Stromal cell of bone marrow (primary cell): ENCODE measurements around the gene NUB1.

Experiments used
- DNase-seq: peaks from one replicate; pipeline ENCODE4 v3.0.0-alpha.2; 2012; ENCODE audit warnings: low read depth

The NUB1 gene

DNA sequence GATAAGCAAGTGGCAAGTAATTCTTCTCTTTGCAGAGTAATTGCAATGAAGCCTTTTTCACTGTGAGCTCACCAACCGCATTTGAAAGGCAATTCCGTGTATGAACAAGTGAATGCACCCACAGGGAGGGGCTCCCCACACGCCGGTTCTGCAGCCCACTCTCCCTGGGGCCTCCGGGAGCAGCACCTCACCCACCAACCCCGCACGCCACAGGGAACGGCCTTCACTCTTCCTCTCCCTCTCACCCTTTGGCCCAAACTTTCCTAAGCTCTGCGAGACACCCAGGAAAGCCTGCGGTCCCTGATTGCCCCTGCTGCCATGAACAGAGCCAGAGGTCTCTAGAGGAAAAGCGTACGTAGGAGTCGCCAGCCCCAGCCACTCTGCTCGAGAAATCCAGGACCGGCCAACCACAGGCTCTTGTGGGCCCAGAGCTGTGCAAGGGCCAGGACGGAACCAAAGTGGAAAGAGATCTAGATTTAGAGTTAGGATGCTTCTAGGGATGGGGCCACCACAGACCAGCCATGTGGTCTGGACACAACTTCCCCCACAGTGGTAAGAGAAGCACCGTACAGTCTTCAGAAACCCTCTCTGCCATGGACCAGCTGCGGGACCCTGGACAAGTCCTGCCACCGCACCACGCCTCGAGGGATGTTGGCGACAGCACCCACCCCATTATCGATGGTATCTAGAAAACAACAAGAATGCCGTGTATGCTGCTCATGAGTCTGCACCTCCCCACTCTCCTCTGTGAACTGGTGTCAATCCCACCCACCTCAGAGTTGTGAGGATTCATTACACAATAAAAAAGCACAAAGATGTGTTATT, 64.7 kb downstream of the NUB1 start:
- no peak for DNase-seq

DNA sequence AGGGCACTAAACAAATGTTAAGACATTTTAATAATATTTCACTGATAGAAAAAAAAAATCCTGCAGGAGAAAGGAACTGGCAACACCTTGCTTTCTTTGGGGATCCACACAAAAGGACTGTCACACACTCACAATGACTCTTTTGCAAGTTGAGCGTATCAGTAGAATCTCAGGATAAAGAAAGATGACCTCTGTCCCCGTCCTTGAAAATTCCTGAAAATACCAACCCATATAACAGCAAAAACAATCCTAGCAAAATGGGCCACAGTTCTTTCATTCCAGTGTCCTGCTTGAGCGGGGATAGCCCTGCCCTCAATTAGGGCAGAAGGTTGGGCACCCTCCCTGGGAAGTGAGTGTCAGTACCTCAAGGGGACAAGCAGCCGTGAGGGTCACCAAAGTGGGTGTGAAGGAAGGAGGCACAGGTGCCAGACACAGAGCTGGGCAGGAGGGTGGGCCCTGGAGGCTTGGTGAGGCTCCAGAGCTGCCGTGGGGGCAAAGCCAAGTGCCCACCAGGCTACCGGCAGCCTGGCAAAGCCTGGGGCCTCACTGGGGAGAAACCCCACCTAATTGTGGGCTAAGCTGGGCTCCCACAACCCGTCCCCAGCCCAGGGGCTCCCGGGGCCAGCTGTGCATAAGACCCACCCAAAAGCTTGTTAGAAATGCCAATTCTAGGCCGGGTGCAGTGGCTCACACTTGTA, 65.4 kb downstream of the NUB1 start:
- DNase-seq: no peak

DNA sequence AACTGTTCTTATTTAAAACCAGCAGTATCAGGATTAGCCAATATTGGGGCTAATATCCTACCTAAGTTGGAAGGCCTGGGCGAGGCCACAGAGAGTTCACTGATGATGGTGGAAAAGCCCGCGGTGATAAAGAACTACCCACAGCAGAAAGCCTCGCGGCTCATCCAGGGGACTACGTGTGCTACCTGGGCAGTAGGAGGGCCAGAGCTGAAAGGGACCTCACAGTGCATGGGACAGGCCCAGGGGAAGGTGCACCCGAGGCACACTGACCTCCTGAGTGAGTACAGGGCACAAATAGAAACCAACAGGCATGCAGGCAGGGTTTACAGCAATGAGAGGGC, 66.9 kb downstream of the NUB1 start:
- DNase-seq: no peak

DNA sequence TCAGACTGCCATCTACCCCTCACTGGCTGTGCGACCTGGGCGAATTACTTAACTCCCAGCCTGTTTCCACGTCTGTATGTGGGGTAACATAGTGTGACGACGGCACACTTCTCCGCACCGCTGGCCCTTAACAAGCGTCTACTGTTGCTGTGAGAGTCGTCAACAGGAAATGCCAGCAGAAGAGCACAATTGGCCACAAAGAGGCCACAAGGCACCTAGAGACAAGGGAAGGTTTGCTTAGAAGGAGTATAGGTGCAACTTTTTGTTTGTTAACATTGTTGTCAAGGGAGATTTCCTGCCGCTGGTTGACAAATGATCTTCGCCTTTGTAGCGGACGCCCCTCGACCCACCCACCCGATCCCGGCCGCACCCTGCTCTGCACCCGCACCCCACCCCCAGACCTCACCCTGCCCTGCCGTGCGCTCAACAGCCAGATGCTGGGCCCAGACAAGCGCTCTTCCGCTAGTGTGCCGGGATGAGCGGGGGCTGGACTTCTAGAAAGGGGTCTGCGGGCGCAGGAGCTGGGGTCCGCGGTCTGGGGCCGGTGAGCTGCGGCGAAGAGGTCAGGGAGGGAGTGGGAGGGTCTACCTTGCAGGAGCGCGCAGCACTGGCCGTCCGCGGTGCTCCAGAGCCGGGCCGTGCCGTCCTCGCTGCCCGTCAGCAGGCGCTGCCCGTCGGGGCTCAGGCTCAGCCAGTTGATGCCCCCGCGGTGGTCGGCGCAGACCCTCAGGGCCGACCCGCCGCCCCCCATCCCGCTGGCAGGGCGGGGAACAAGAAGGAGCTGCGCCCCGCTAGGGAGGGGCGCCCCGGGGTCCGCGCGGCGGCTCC, 67.4 kb downstream of the NUB1 start:
- no peak for DNase-seq

- no peak for DNase-seq
Observed at GRCh38 chr7:151409667-151410404, 68.2 kb downstream of the NUB1 start, which contains the start of gene WDR86. TSS of gene WDR86 (minus strand) at chr7:151410038. CDS start at chr7:151409589, 449 bp downstream.

DNA sequence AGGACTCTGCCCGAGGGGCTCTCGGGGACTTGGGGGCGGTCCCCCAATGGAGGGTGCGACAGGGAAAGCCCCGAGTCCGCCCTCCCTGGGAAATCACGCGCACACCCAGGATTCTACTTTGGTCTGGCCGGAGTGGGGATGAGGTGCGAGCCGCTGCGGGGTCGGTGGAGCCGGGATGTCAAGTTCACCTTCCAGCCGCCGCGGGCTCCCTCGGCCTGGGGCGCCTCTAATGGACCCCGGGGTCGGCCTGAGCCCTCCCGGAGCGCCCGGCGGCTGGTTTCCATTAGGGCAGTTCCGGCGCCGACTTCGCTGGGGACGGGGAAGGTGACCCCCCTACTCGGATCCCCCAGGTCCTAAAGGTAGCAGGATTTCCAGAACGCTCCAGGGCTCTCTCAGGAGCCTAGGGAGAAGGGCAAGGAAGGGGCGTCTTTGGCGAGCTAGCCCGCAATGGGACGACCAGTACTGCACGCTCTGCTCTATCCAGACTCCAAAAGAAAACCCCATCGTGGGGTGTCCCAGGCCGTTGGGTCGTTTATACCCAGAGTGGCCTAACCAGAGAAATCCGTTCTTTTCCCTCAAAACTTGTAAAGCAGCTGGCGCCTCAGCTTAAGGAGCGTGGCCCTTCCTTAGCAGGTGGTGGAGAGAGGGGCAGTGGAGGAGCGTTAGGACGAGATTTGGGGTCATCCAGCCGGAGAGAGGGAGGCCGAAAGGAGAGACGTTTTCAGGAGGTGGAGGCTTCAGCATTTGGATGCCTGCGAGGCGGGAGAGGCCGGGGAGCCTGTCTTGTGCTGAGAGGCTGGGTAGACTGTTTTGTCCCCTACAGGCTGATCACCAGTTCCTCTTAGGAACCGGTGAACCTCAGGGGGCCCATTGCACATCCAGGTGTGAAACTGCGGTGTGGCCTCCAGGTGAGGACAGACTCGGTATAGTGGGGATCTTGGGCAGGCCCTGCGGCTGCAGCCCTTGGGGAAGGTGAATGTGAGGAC, 69.1 kb downstream of the NUB1 start:
- no peak for DNase-seq

DNA sequence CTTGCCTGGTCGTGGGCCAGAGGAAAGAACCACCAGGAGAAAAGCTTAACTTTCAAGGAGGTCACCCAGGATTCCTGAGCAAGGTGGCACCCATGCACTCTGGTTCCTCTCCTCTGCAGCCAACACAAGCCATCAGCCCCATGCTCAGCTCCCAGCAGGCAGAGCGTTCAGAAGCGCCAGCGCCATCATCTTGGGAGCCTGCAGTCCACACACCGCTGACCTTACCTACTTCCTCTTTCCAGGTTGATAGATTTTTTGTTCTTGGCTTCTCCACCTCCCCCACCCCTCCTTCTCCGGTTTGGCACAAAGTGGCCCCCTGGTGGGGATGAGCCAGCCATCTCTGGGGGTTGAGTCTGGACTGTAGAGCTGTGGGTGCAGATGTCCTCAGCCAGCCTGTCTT, 69.9 kb downstream of the NUB1 start:
- DNase-seq: no peak

DNA sequence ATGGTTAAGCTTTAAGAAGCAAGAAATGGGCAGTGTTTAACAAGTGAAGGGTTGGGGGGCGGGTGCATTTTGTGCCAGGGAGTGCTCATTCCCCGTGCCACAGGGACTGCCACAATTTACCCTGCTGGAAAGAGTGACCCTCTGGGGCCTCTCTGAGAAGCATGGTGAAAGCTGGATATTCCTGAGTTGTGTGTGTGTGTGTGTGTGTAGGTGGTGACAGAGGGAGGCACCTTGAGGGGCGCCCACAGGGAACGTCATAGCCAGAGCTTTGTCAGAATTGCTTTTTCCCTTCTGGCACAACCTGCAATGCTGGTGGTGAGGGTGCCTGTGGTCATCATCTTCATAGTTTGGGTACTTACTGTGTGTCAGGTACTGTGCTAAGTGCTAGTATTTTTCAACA, 70.7 kb downstream of the NUB1 start:
- DNase-seq: no peak

- no peak for DNase-seq
Observed at GRCh38 chr7:151413241-151413640, 71.6 kb downstream of the NUB1 start.

GRCh38 chr7:151415375-151416105, 73.9 kb downstream of the NUB1 start:
- no peak for DNase-seq

DNA sequence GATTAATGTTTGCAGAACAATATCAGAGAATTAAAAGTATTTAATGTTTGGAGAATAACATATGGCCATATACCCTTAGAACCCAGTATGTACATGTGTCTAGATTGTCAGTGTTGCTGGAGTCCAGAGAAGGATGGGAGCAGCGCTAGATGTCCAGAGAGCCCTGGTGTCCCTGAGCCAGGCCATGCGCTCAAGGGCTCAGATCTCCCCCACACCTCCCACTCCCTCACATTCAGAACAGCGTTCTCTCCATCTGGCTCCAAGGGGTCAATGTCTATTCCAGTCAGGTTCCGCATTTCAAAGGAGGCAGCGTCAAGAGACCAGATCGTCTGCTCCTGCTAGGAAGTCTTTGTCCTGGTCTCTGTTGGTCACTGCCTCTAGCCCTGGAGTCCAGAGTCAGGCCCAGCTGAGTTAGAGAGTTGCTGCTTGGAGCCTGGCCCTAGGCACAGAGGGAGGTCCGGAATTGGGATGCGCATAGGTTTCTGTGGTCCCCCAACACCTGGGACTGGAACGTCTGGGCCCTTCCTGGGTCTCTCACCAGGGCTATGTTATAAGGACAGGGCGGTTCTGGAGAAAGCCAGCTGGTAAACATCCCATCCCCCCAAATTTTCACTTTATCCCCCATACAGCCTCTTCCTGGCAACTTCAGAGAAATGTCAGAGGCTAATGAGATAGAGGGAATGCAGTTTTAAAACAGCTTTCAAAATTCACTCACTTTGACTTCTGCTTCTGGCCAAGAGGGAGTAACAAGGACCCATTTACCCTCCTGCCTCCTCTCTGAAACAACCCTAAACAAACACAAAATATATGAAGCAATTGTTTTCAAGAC, 74.7 kb downstream of the NUB1 start:
- DNase-seq: no peak

- DNase-seq: no peak
Observed at GRCh38 chr7:151416941-151417315, 75.3 kb downstream of the NUB1 start.

DNA sequence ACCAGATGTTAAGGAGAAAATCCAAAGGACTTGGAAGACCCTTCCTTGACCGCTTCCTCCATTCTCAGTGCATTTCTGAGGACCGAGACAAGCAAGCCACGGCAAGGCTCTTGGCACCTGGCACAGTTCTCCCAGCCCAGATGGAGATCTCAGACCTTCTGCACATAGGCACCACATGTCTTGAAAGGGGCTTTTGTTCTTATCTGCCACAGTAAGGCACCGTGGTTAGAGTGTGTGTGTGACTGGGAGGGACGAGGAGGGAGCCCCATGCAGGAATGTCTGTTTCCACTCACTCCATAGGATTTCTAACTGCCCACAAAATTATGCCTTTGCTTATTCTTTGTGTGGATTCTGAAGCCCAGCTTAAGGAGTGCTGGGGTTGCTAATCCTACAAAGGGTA, 78.5 kb downstream of the NUB1 start:
- DNase-seq: no peak

DNA sequence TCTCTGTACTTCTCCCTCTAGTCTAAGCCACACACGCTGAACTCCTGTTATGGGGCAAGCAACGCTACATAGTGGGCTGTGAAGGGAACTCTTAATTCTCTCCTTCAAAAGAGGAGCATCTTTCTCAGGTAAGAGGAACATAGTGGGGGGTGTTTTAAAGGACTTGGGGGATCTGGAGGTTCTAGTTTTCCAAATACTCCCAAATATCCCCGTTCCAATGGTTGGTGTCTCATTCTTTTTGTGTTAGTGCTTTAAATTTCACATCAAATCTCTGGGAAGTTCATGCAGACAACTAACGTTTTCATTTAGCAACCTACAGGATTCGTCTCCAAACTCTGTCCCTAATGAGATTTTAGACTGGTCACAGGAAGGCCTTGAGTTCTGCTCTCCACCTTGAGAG, 80.6 kb downstream of the NUB1 start:
- DNase-seq: no peak

- no peak for DNase-seq
Observed at GRCh38 chr7:151423226-151423625, 81.6 kb downstream of the NUB1 start.

GRCh38 chr7:151423936-151424335, 82.3 kb downstream of the NUB1 start:
- no peak for DNase-seq

GRCh38 chr7:151424799-151425198, 83.2 kb downstream of the NUB1 start:
- no peak for DNase-seq

- DNase-seq: peak; percentile 89
Observed at GRCh38 chr7:151425670-151426440, 84.2 kb downstream of the NUB1 start.
